Endothelial cell of umbilical vein (primary cell): ENCODE data around the gene C1RL. TPM values are rescaled to one million over a fixed set of nuclear protein-coding genes. Genes with fewer than 3 reads are reported as not detected.

Source experiments
- BruUV-seq: library from RNA; stranded (reverse); fragments of 400-500 nt; replicated peaks from 2 replicates; lab custom pipeline; 2021; lab: Mats Ljungman, UMichigan
- CTCF ChIA-PET: fragments of 300-600, 350-600 bp; sonication (Branson Sonifier 250); formaldehyde crosslinking; loops from one replicate; lab custom pipeline; 2021; ENCODE audit warnings: antibody characterized with exemption, inconsistent platforms; lab: Charles Lee
- POLR2A ChIA-PET: fragments of 300-600, 350-600 bp; sonication (Branson Sonifier 250); formaldehyde crosslinking; loops from one replicate; lab custom pipeline; 2021; ENCODE audit warnings: antibody characterized with exemption, inconsistent platforms; lab: Charles Lee
- DNase-seq: peaks from one replicate; pipeline ENCODE4 v3.0.0-alpha.2; 2011; ENCODE audit warnings: low read depth, low spot score
- FAIRE-seq: peaks from 2 replicates; lab custom pipeline; 2011; peaks lifted over from hg19 to GRCh38; lab: Jason Lieb, UNC
- H2AFZ ChIP-seq: 2 replicates; pipeline ENCODE4 v1.6.0; 2012; ENCODE audit warnings: low read depth, low read length, control low read depth, inconsistent platforms
- H3K27ac ChIP-seq: 2 replicates; pipeline ENCODE4 v1.5.1; 2011; ENCODE audit warnings: low read depth, mild to moderate bottlenecking, control low read depth, low read length, moderate library complexity; ENCODE audit not compliant: insufficient read depth
- H3K27me3 ChIP-seq, 2 experiments: 2 replicates each; pipeline versions ENCODE4 v1.6.0 to v1.6.1; 2011; ENCODE audit warnings: low read length in 2 of 2, mixed read lengths in 1 of 2; ENCODE audit not compliant: control insufficient read depth in 2 of 2, insufficient read depth in 2 of 2
- H3K36me3 ChIP-seq, 2 experiments: 2 replicates in 1 of 2; 3 replicates in 1 of 2; pipeline ENCODE4 v1.5.1; 2011; ENCODE audit warnings: low read length in 2 of 2, mild to moderate bottlenecking in 1 of 2, moderate library complexity in 1 of 2; ENCODE audit not compliant: control insufficient read depth in 2 of 2, insufficient read depth in 2 of 2; ENCODE audit errors: extremely low read depth in 1 of 2
- H3K4me1 ChIP-seq: 3 replicates; pipeline ENCODE4 v1.5.1; 2011; ENCODE audit warnings: mild to moderate bottlenecking, low read length; ENCODE audit not compliant: control insufficient read depth, insufficient read depth; ENCODE audit errors: extremely low read depth
- H3K4me2 ChIP-seq: 2 replicates; pipeline ENCODE4 v1.6.1; 2011; ENCODE audit warnings: low read length, control low read depth, mixed read lengths; ENCODE audit not compliant: insufficient read depth
- H3K4me3 ChIP-seq, 3 experiments: fragments of 200-600 bp in 1 of 3; sonication (generic), shearing (Covaris generic) in 1 of 3; replicated peaks in 1 of 3; 2 replicates each; pipeline ENCODE4 v1.5.1; 2011 to 2016; ENCODE audit warnings: control low read depth in 3 of 3, low read length in 3 of 3, mild to moderate bottlenecking in 2 of 3, inconsistent platforms in 1 of 3, low read depth in 1 of 3, moderate library complexity in 1 of 3; ENCODE audit not compliant: insufficient read depth in 1 of 3
- H3K79me2 ChIP-seq: 2 replicates; pipeline ENCODE4 v1.6.0; 2012; ENCODE audit warnings: low read length, inconsistent platforms; ENCODE audit not compliant: control insufficient read depth, insufficient read depth
- H3K9ac ChIP-seq: replicated peaks from 2 replicates; pipeline ENCODE3; 2011; ENCODE audit warnings: low read length, control low read depth; ENCODE audit not compliant: insufficient read depth; ENCODE audit errors: extremely low read depth
- H3K9me1 ChIP-seq: replicated peaks from 3 replicates; pipeline ENCODE4 v1.6.0; 2011; ENCODE audit warnings: mild to moderate bottlenecking, low read length; ENCODE audit not compliant: control insufficient read depth, insufficient read depth; ENCODE audit errors: extremely low read depth
- H3K9me3 ChIP-seq: replicated peaks from 2 replicates; pipeline ENCODE4 v1.5.1; 2012; ENCODE audit warnings: low read length, inconsistent platforms; ENCODE audit not compliant: control insufficient read depth, insufficient read depth
- H4K20me1 ChIP-seq: replicated peaks from 2 replicates; pipeline ENCODE3; 2011; ENCODE audit warnings: mild to moderate bottlenecking, low read length; ENCODE audit not compliant: control insufficient read depth, insufficient read depth; ENCODE audit errors: extremely low read depth
- CTCF ChIP-seq, 2 donors: IDR thresholded peaks; 1 replicate in 1 of 2; 2 replicates in 1 of 2; pipeline ENCODE4 v1.5.1; 2011; ENCODE audit warnings: low read length in 2 of 2, mild to moderate bottlenecking in 2 of 2, moderate library complexity in 2 of 2, control low read depth in 1 of 2, inconsistent platforms in 1 of 2, low read depth in 1 of 2; ENCODE audit not compliant: insufficient read depth in 1 of 2; ENCODE audit errors: extremely low read depth in 1 of 2
- EZH2 ChIP-seq: IDR thresholded peaks from 2 replicates; pipeline ENCODE4 v1.6.1; 2012; ENCODE audit warnings: borderline replicate concordance, low read depth, mild to moderate bottlenecking, moderate library complexity, low read length, inconsistent platforms; ENCODE audit not compliant: severe bottlenecking
- GATA2 ChIP-seq: IDR thresholded peaks from 2 replicates; pipeline ENCODE4 v1.7.0; 2011; ENCODE audit warnings: low read depth, mild to moderate bottlenecking, moderate library complexity, mixed read lengths, low read length; ENCODE audit not compliant: insufficient read length, insufficient read depth
- JUN ChIP-seq: IDR thresholded peaks from 2 replicates; pipeline ENCODE4 v1.6.1; 2011; ENCODE audit warnings: borderline replicate concordance, low read depth; ENCODE audit not compliant: insufficient read length, insufficient read depth
- MYC ChIP-seq: IDR thresholded peaks from one replicate; pipeline ENCODE4 v1.6.1; 2011; ENCODE audit warnings: mild to moderate bottlenecking, low read depth, low read length
- POLR2AphosphoS5 ChIP-seq: IDR thresholded peaks from 2 replicates; pipeline ENCODE4 v1.6.1; 2012; ENCODE audit warnings: low read depth, mild to moderate bottlenecking, control low read depth, low read length, moderate library complexity; ENCODE audit not compliant: insufficient read depth
- dilution Hi-C: fragments of 300-500 bp; cut with MboI; formaldehyde crosslinking; loops from one replicate; pipeline ENCODE4 v1.15.0; 2019; ENCODE audit warnings: low sequenced_read_pairs; ENCODE audit not compliant: extremely low pct_ligation_motif_present
- intact Hi-C: fragments of 100-400 bp; cut with micrococcal nuclease; formaldehyde crosslinking; loops from one replicate; pipeline ENCODE4 v1.10.0; 2022
- polyA plus RNA-seq, 4 experiments: library from polyadenylated mRNA; depleted of rRNA in 3 of 4; stranded (reverse) in 3 of 4; unstranded in 1 of 4; fragments of >200 nt; gene quantifications; 2 replicates each; pipeline versions ENCODE4 v1.2.1 to v1.2.3, GENCODE V29; 2011 to 2012; ENCODE audit warnings: missing spikeins in 1 of 4
- total RNA-seq: library from RNA; stranded (reverse); gene quantifications from 2 replicates; pipeline ENCODE4 v1.2.3, GENCODE V29; 2021

C1RL gene
- total and polyA plus RNA-seq, 2 donors (not counting 3 experiments of a cell fraction or from before 2014, with no cell fraction given): 20.9 to 25.0 TPM

GRCh38 chr12:7092986-7093460 is 16.0 kb downstream of the C1RL start:
- H3K27me3 ChIP-seq: peaks cover 0 to 13% of the 10 kb centered on the region in 2 experiments
- H2AFZ ChIP-seq: peak overlapping the region; percentile 56
- no peak overlapping the region for H3K4me2 ChIP-seq
- H3K36me3 ChIP-seq: no peaks in the 10 kb centered on the region
- no peak overlapping the region for H3K4me3 ChIP-seq
- H3K79me2 ChIP-seq: no peaks in the 10 kb centered on the region
- CTCF ChIA-PET: interaction anchor here (1.0 to 1.5 kb wide), 3 partner anchors 19 to 148 kb away, joined by 3 to 6 read pairs (median 3); no protein-coding TSS in a partner anchor
- H3K27ac ChIP-seq: no peak overlapping the region
- no peaks in the 10 kb centered on the region for H3K9me3 ChIP-seq
- BruUV-seq: no TSS peak
- POLR2A ChIA-PET: no interaction called here
- no peak for FAIRE-seq
- DNase-seq: no peak
- intact Hi-C loops: loop anchor here (1.0 to 5.0 kb wide), 6 partner anchors 16 to 221 kb away; partner anchors contain the start of genes C12orf57, C1RL, EMG1 and LPCAT3
- no peaks in the 10 kb centered on the region for H4K20me1 ChIP-seq
- no peak overlapping the region for H3K9ac ChIP-seq
- peaks cover 6% of the 10 kb centered on the region for H3K4me1 ChIP-seq
- H3K9me1 ChIP-seq: no peaks in the 10 kb centered on the region
- TF ChIP-seq JUN (no peak), EZH2 (no peak), POLR2AphosphoS5 (no peak), MYC (no peak), GATA2 (no peak), CTCF (IDR thresholded peaks at IDR 0.05; ENCODE audit: extremely low read depth in 1 of 2, insufficient read depth in 1 of 2, low read depth in 1 of 2, low read length in 2 of 2) (no peak)
- dilution Hi-C loops: no loop called here
